HG02642 (cell line): Measurements from ENCODE around the gene OR52J3.

ENCODE experiments used
- ATAC-seq: cut with Tn5 transposase; IDR thresholded peaks from one replicate; pipeline ENCODE4 v1.9.1; 2021; ENCODE audit warnings: mild to moderate bottlenecking; ENCODE audit not compliant: unreplicated experiment, poor library complexity

OR52J3 gene

DNA sequence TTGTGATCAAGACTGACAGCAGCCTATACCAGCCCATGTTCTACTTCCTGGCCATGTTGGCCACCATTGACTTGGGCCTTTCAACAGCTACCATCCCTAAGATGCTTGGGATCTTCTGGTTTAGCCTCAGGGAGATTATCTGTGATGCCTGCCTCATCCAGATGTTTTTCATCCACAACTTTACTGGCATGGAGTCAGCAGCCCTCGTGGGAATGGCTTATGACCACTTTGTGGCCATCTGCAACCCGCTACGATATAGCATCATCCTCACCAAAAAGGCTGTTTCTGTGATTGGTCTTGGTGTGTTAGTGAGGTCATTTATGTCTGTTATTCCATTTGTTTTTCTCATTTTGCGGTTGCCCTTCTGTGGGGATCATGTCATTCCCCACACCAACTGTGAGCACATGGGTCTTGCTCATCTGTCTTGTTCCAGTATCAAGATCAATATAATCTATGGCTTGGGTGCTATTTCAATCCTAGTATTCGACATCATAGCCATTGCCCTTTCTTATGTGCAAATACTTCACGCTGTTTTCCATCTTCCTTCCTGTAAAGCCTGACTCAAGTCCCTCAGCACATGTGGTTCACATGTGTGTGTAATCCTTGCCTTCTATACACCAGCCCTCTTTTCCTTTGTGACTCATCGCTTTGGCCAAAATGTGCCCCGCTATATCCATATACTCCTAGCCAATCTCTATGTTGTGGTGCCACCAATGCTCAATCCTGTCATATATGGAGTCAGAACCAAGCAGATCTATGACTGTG lies 46.7 kb downstream of the OR52J3 start:
- ATAC-seq: no peak

DNA sequence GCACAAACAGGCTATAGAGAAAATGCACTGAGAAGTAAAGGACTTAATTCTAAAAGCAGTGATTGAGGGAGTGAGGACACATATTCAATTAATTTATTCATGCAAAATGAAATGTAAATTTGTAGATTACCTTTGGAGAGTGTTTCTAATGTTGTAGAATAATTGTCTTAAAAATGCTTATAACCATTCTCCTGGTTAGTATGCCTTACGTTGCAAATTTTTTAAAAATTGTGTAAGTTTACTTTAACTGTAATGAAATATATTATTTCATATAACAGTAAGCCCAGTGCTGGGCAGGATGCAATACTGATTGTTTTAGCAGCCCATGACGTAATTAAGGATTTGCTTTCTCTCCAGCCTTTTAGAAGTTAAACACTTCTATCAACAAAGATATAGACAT lies 49.7 kb downstream of the OR52J3 start:
- no peak for ATAC-seq
